ENCODE measurements around the gene CYP3A4.

DNA sequence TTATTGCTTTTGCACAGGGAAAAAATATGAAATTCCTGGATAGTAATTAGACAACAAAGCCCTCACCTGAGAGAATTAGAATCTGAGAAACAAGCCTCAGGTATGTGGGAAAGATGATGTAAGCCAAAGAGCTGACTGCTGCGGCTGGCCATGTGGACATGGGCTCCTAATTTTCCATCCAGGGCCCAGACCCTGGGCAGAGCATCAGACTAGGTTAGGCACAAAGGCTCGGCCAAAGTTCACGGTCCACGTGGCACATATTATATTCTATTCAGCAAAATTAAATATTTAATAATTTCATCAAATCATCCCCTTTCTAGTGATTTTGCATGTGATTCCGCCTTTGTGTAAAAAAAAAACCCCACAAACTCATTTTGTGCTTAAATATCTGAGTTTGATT, 5.1 kb downstream of the CYP3A4 start:
- TF ChIP-seq POLR2A (IDR thresholded peaks at IDR 0.05): no peak
- TF ChIP-seq, protein P1, sequence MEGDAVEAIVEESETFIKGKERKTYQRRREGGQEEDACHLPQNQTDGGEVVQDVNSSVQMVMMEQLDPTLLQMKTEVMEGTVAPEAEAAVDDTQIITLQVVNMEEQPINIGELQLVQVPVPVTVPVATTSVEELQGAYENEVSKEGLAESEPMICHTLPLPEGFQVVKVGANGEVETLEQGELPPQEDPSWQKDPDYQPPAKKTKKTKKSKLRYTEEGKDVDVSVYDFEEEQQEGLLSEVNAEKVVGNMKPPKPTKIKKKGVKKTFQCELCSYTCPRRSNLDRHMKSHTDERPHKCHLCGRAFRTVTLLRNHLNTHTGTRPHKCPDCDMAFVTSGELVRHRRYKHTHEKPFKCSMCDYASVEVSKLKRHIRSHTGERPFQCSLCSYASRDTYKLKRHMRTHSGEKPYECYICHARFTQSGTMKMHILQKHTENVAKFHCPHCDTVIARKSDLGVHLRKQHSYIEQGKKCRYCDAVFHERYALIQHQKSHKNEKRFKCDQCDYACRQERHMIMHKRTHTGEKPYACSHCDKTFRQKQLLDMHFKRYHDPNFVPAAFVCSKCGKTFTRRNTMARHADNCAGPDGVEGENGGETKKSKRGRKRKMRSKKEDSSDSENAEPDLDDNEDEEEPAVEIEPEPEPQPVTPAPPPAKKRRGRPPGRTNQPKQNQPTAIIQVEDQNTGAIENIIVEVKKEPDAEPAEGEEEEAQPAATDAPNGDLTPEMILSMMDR (IDR thresholded peaks at IDR 0.05): no peak

Measured in adrenal gland (tissue), 5 donors.